ENCODE data around the gene ZFYVE26.

The ZFYVE26 gene

DNA sequence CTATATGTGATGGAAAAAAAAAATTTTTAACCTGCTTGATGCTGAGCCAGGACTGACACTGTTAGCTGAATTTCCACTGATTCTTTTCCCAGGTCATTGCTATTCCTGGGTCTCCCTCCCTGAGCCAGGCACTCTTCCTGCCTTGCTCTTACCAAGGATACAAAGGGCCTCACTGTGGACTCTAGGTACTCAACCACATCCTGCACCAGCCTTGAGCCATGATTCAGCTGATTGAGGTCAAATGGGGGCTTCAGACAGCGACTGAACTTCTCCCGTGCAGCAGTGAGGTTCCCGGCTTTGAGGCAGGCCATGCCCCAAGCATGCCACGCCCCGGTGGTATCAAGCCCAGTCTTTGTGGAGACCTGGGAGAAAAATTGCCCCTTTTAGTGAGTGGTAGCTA is 54.3 kb downstream of the ZFYVE26 start:
- Histone ChIP-seq H3K4me3 (ENCODE audit: low read length in 2 of 2) (no peak overlapping the region), H3K9ac (ENCODE audit: low read depth in 1 of 2, low read length in 2 of 2) (no peak overlapping the region), H3K36me3 (ENCODE audit: control insufficient read depth in 2 of 2, insufficient read depth in 2 of 2, low read length in 2 of 2) (peaks cover 47 to 53% of the 10 kb centered on the region in 2 donors), H3K27me3 (ENCODE audit: control insufficient read depth in 2 of 2, insufficient read depth in 2 of 2, low read length in 2 of 2) (no peaks in the 10 kb centered on the region), H3K27ac (ENCODE audit: low read depth in 2 of 2, low read length in 2 of 2) (no peak overlapping the region), H3K4me1 (ENCODE audit: control insufficient read depth in 2 of 2, insufficient read depth in 2 of 2, low read length in 2 of 2) (peaks cover 10 to 14% of the 10 kb centered on the region in 2 donors), H3K9me3 (ENCODE audit: control insufficient read depth in 2 of 2, low read length in 2 of 2) (no peaks in the 10 kb centered on the region)

DNA sequence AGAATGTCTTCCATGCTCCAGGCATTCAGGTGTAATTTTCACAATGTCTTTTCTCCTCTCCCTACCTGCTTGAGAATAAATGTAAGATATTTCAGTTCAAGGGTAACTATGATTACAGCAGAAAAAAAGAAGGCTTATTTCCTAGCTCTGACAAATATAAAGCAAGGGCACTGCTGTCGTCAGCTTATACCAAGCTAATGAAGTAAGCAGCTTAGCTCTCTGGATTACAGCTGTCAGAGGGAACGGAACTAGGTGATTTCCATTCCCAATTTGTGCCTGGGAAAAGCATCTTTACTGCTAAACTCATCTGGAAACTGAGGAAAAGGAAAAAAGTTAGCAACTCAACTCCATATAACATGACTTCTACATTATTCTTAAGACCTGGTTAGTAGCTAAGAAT is 56.5 kb downstream of the ZFYVE26 start:
- peaks cover 35 to 47% of the 10 kb centered on the region in 2 donors for H3K36me3 ChIP-seq (ENCODE audit: control insufficient read depth in 2 of 2, insufficient read depth in 2 of 2, low read length in 2 of 2)
- H3K9me3 ChIP-seq (ENCODE audit: control insufficient read depth in 2 of 2, low read length in 2 of 2), result no peaks in the 10 kb centered on the region
- H3K27ac ChIP-seq (ENCODE audit: low read depth in 2 of 2, low read length in 2 of 2), result no peak overlapping the region
- H3K4me1 ChIP-seq (ENCODE audit: control insufficient read depth in 2 of 2, insufficient read depth in 2 of 2, low read length in 2 of 2), result peaks cover 7 to 14% of the 10 kb centered on the region in 2 donors
- H3K4me3 ChIP-seq (ENCODE audit: low read length in 2 of 2), result no peak overlapping the region
- H3K27me3 ChIP-seq (ENCODE audit: control insufficient read depth in 2 of 2, insufficient read depth in 2 of 2, low read length in 2 of 2), result no peaks in the 10 kb centered on the region
- H3K9ac ChIP-seq (ENCODE audit: low read depth in 1 of 2, low read length in 2 of 2), result no peak overlapping the region

DNA sequence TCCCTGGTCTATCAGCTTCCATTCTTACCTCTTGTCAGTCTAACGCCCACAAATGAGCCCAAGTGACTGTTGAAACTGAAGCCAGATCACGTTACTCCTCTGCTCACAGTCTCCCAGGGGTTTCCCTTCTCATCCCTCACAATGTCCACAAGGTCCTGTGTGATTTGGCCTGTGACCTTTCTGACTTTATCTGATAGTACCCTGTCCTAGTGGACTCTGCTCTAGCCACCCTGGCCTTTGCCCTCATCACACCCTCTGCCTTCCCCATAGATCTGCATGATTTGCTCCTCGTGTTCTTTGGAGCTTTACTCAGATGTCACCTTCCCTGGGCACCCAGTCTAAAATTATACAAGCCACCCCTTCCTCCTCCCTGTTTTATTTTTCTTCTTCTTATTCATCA is 59.2 kb downstream of the ZFYVE26 start:
- no peak overlapping the region for H3K9ac ChIP-seq (ENCODE audit: low read depth in 1 of 2, low read length in 2 of 2)
- no peaks in the 10 kb centered on the region for H3K27me3 ChIP-seq (ENCODE audit: control insufficient read depth in 2 of 2, insufficient read depth in 2 of 2, low read length in 2 of 2)
- no peaks in the 10 kb centered on the region for H3K4me1 ChIP-seq (ENCODE audit: control insufficient read depth in 2 of 2, insufficient read depth in 2 of 2, low read length in 2 of 2)
- peaks cover 45 to 54% of the 10 kb centered on the region in 2 donors for H3K36me3 ChIP-seq (ENCODE audit: control insufficient read depth in 2 of 2, insufficient read depth in 2 of 2, low read length in 2 of 2)
- H3K4me3 ChIP-seq (ENCODE audit: low read length in 2 of 2), result no peak overlapping the region
- H3K9me3 ChIP-seq (ENCODE audit: control insufficient read depth in 2 of 2, low read length in 2 of 2), result no peaks in the 10 kb centered on the region
- no peak overlapping the region for H3K27ac ChIP-seq (ENCODE audit: low read depth in 2 of 2, low read length in 2 of 2)

GRCh38 chr14:67756496-67756895 is 59.9 kb downstream of the ZFYVE26 start:
- Histone ChIP-seq H3K27me3 (ENCODE audit: control insufficient read depth in 2 of 2, insufficient read depth in 2 of 2, low read length in 2 of 2) (no peaks in the 10 kb centered on the region), H3K4me3 (ENCODE audit: low read length in 2 of 2) (no peak overlapping the region), H3K4me1 (ENCODE audit: control insufficient read depth in 2 of 2, insufficient read depth in 2 of 2, low read length in 2 of 2) (no peaks in the 10 kb centered on the region), H3K9ac (ENCODE audit: low read depth in 1 of 2, low read length in 2 of 2) (no peak overlapping the region), H3K27ac (ENCODE audit: low read depth in 2 of 2, low read length in 2 of 2) (no peak overlapping the region), H3K9me3 (ENCODE audit: control insufficient read depth in 2 of 2, low read length in 2 of 2) (no peaks in the 10 kb centered on the region), H3K36me3 (ENCODE audit: control insufficient read depth in 2 of 2, insufficient read depth in 2 of 2, low read length in 2 of 2) (peaks cover 46 to 54% of the 10 kb centered on the region in 2 donors)

DNA sequence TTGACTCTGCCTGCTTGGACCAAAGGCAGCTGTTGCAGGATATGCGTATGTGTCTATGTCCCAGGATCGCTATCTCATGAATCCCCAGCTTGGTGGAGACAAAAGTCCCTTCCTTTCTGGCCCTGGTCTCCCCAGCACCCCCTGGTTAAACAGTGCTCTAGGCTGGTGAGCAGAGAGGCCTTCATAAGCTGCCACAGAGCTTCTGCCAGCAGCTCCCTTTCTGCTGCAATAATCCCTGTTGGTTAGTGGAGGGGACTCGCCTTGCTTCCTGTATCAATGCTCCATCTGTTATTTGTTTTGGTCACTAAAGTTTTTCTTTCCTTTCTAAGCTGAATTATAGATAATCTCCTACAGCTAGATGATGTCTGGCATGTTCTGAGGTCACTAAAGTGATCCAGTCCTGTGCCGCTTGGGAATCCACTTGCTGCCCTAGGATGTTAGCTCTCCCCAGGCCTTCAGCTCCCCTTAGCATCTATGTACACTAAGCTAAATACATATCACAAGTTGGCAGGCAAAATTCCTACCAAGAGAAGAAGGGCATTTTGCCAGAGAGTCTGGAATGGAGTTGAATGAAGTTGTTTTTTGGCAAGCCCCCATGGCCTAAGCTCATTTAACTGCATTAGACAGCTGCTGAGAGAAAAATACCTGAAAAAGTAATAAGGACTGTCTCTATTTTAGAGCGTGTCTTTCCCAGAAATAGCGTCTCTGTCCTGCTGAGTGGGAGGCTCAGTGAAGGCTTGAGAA is 66.9 kb downstream of the ZFYVE26 start:
- Histone ChIP-seq H3K9ac (ENCODE audit: low read depth in 1 of 2, low read length in 2 of 2) (no peak overlapping the region), H3K27ac (ENCODE audit: low read depth in 2 of 2, low read length in 2 of 2) (no peak overlapping the region), H3K36me3 (ENCODE audit: control insufficient read depth in 2 of 2, insufficient read depth in 2 of 2, low read length in 2 of 2) (peaks cover 39 to 61% of the 10 kb centered on the region in 2 donors)

GRCh38 chr14:67748312-67748711 is 68.1 kb downstream of the ZFYVE26 start:
- no peaks in the 10 kb centered on the region for H3K27me3 ChIP-seq (ENCODE audit: control insufficient read depth in 2 of 2, insufficient read depth in 2 of 2, low read length in 2 of 2)
- no peaks in the 10 kb centered on the region for H3K4me1 ChIP-seq (ENCODE audit: control insufficient read depth in 2 of 2, insufficient read depth in 2 of 2, low read length in 2 of 2)
- H3K9ac ChIP-seq (ENCODE audit: low read depth in 1 of 2, low read length in 2 of 2), result no peak overlapping the region
- no peaks in the 10 kb centered on the region for H3K9me3 ChIP-seq (ENCODE audit: control insufficient read depth in 2 of 2, low read length in 2 of 2)
- H3K36me3 ChIP-seq (ENCODE audit: control insufficient read depth in 2 of 2, insufficient read depth in 2 of 2, low read length in 2 of 2), result peaks cover 30 to 49% of the 10 kb centered on the region in 2 donors
- no peak overlapping the region for H3K4me3 ChIP-seq (ENCODE audit: low read length in 2 of 2)
- no peak overlapping the region for H3K27ac ChIP-seq (ENCODE audit: low read depth in 2 of 2, low read length in 2 of 2)

More for the DNA sequence above, 66.9 kb downstream of the ZFYVE26 start:
- H3K4me3 ChIP-seq (ENCODE audit: low read length in 2 of 2), result no peak overlapping the region
- no peaks in the 10 kb centered on the region for H3K9me3 ChIP-seq (ENCODE audit: control insufficient read depth in 2 of 2, low read length in 2 of 2)
- H3K4me1 ChIP-seq (ENCODE audit: control insufficient read depth in 2 of 2, insufficient read depth in 2 of 2, low read length in 2 of 2), result no peaks in the 10 kb centered on the region
- H3K27me3 ChIP-seq (ENCODE audit: control insufficient read depth in 2 of 2, insufficient read depth in 2 of 2, low read length in 2 of 2), result no peaks in the 10 kb centered on the region

DNA sequence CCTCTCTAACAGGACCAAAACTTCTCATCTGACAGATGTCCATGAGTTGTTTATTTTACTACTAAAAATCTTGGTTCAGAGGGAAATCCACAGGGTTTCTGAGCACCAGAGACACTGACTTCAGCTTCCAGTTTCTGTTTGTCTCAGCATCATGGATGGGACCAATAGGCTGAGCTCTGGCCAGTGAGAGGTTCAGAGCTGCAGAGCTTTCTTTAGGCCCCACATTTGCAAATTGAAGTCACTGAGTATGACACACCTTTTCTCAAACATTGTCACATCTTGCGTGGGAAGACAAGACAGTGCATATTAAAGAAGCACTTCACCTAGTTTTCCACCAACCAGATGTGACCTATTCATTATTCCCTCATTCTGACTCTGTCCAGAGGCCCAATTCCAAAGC is 69.5 kb downstream of the ZFYVE26 start:
- Histone ChIP-seq H3K27ac (ENCODE audit: low read depth in 2 of 2, low read length in 2 of 2) (no peak overlapping the region), H3K4me1 (ENCODE audit: control insufficient read depth in 2 of 2, insufficient read depth in 2 of 2, low read length in 2 of 2) (no peaks in the 10 kb centered on the region), H3K4me3 (ENCODE audit: low read length in 2 of 2) (no peak overlapping the region), H3K27me3 (ENCODE audit: control insufficient read depth in 2 of 2, insufficient read depth in 2 of 2, low read length in 2 of 2) (no peaks in the 10 kb centered on the region), H3K36me3 (ENCODE audit: control insufficient read depth in 2 of 2, insufficient read depth in 2 of 2, low read length in 2 of 2) (peaks cover 18 to 36% of the 10 kb centered on the region in 2 donors), H3K9me3 (ENCODE audit: control insufficient read depth in 2 of 2, low read length in 2 of 2) (no peaks in the 10 kb centered on the region), H3K9ac (ENCODE audit: low read depth in 1 of 2, low read length in 2 of 2) (no peak overlapping the region)

GRCh38 chr14:67744046-67744445 is 72.3 kb downstream of the ZFYVE26 start:
- Histone ChIP-seq H3K4me3 (ENCODE audit: low read length in 2 of 2) (no peak overlapping the region), H3K27me3 (ENCODE audit: control insufficient read depth in 2 of 2, insufficient read depth in 2 of 2, low read length in 2 of 2) (no peaks in the 10 kb centered on the region), H3K9me3 (ENCODE audit: control insufficient read depth in 2 of 2, low read length in 2 of 2) (no peaks in the 10 kb centered on the region), H3K4me1 (ENCODE audit: control insufficient read depth in 2 of 2, insufficient read depth in 2 of 2, low read length in 2 of 2) (peaks cover 1 to 5% of the 10 kb centered on the region in 2 donors), H3K36me3 (ENCODE audit: control insufficient read depth in 2 of 2, insufficient read depth in 2 of 2, low read length in 2 of 2) (peaks cover 9 to 15% of the 10 kb centered on the region in 2 donors), H3K9ac (ENCODE audit: low read depth in 1 of 2, low read length in 2 of 2) (no peak overlapping the region), H3K27ac (ENCODE audit: low read depth in 2 of 2, low read length in 2 of 2) (no peak overlapping the region)

DNA sequence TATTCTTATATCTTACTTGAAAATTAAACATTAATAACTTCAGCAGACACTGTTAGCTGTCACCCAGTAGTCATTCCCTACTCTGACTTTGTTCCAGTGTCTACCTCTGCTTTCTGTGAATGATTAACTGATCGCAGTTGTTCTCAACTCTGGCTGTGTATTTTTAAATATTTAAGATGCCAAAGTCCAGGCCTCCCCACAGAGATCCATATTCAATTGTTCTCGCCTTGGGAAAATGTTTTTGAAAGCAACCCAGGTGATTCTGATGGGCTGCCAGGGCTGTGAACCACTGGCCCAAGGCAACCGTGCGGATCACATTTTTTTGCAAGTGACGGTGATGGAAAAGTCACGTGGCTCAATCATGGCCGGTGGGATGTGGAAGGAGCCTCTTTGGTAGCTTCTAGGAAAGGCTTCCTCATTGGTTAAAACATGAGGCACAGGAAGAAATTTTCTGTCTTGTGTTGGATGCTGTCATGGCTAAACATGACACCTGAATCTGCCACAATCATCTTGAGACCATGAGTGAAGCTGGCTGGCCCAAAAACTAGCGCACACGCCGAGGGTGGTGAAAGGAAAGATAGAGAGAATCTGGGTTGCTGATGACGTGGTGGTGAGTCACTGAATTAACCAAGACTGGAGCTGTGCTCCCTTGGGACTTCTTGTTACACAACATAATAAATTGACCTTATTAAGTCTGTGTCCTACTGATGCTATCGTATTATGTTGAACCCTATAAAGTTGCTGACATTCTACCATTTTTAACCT is 77.5 kb downstream of the ZFYVE26 start:
- Histone ChIP-seq H3K27ac (ENCODE audit: low read depth in 2 of 2, low read length in 2 of 2) (peak overlapping the region; percentile 45 to 66), H3K4me3 (ENCODE audit: low read length in 2 of 2) (peak overlapping the region; percentile 43 to 49), H3K27me3 (ENCODE audit: control insufficient read depth in 2 of 2, insufficient read depth in 2 of 2, low read length in 2 of 2) (no peaks in the 10 kb centered on the region)

GRCh38 chr14:67736771-67737170 is 79.6 kb downstream of the ZFYVE26 start:
- no peaks in the 10 kb centered on the region for H3K27me3 ChIP-seq (ENCODE audit: control insufficient read depth in 2 of 2, insufficient read depth in 2 of 2, low read length in 2 of 2)
- H3K9me3 ChIP-seq (ENCODE audit: control insufficient read depth in 2 of 2, low read length in 2 of 2), result no peaks in the 10 kb centered on the region
- no peaks in the 10 kb centered on the region for H3K36me3 ChIP-seq (ENCODE audit: control insufficient read depth in 2 of 2, insufficient read depth in 2 of 2, low read length in 2 of 2)
- peaks cover 5 to 15% of the 10 kb centered on the region in 2 donors for H3K4me1 ChIP-seq (ENCODE audit: control insufficient read depth in 2 of 2, insufficient read depth in 2 of 2, low read length in 2 of 2)
- H3K9ac ChIP-seq (ENCODE audit: low read depth in 1 of 2, low read length in 2 of 2), result no peak overlapping the region
- H3K27ac ChIP-seq (ENCODE audit: low read depth in 2 of 2, low read length in 2 of 2), result no peak overlapping the region
- H3K4me3 ChIP-seq (ENCODE audit: low read length in 2 of 2), result no peak overlapping the region

More for the DNA sequence above, 77.5 kb downstream of the ZFYVE26 start:
- H3K4me1 ChIP-seq (ENCODE audit: control insufficient read depth in 2 of 2, insufficient read depth in 2 of 2, low read length in 2 of 2), result peaks cover 5 to 15% of the 10 kb centered on the region in 2 donors
- no peaks in the 10 kb centered on the region for H3K9me3 ChIP-seq (ENCODE audit: control insufficient read depth in 2 of 2, low read length in 2 of 2)
- no peak overlapping the region for H3K9ac ChIP-seq (ENCODE audit: low read depth in 1 of 2, low read length in 2 of 2)
- no peaks in the 10 kb centered on the region for H3K36me3 ChIP-seq (ENCODE audit: control insufficient read depth in 2 of 2, insufficient read depth in 2 of 2, low read length in 2 of 2)

Measured in mucosa of rectum (tissue), 2 donors.